ENCODE data around the gene CDH3. TPM values are rescaled to one million over a fixed set of nuclear protein-coding genes. Genes with fewer than 3 reads are reported as not detected.

CDH3 gene
- total RNA-seq, 1 experiment from 2014 or later: not detected

DNA sequence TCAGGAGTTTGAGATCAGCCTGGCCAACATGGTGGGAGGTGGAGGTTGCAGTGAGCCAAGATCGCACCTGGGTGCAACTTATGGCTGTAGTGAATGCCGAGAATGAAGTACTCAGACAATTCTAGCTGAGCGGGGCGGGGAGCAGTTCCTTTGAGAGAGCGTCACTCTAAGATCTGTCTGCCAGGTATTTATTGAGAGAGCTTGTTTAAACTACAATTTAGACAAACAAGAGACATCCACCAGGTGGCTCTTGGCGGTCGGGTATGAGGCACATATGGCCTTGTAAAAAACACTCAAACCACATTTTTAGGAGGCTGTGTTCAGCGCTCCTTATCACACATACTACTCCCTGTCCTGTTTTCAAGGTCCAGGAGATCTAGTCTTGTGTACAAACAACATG lies 51.4 kb downstream of the CDH3 start:
- POLR2A ChIA-PET (ENCODE audit: low non-redundant PET): no interaction called here

GRCh38 chr16:68698091-68698490 lies 53.0 kb downstream of the CDH3 start:
- ChIA-PET CTCF (no interaction called here), POLR2A (ENCODE audit: low non-redundant PET) (no interaction called here)
- Histone ChIP-seq H3K27ac (ENCODE audit: low read depth, low read length, poor library complexity, severe bottlenecking) (no peak overlapping the region), H3K4me3 (ENCODE audit: low read depth, low read length, poor library complexity, severe bottlenecking) (no peak overlapping the region), H3K4me1 (ENCODE audit: insufficient read depth, low read length, poor library complexity, severe bottlenecking) (no peaks in the 10 kb centered on the region), H3K9me3 (ENCODE audit: low read depth, low read length, poor library complexity, severe bottlenecking) (no peaks in the 10 kb centered on the region), H3K36me3 (ENCODE audit: insufficient read depth, low read length, poor library complexity, severe bottlenecking) (no peaks in the 10 kb centered on the region), H3K27me3 (replicated peaks; ENCODE audit: insufficient read depth, low read depth, low read length, poor library complexity) (no peaks in the 10 kb centered on the region)
- DNase-seq (ENCODE audit: low spot score): no peak
- TF ChIP-seq, protein P1, sequence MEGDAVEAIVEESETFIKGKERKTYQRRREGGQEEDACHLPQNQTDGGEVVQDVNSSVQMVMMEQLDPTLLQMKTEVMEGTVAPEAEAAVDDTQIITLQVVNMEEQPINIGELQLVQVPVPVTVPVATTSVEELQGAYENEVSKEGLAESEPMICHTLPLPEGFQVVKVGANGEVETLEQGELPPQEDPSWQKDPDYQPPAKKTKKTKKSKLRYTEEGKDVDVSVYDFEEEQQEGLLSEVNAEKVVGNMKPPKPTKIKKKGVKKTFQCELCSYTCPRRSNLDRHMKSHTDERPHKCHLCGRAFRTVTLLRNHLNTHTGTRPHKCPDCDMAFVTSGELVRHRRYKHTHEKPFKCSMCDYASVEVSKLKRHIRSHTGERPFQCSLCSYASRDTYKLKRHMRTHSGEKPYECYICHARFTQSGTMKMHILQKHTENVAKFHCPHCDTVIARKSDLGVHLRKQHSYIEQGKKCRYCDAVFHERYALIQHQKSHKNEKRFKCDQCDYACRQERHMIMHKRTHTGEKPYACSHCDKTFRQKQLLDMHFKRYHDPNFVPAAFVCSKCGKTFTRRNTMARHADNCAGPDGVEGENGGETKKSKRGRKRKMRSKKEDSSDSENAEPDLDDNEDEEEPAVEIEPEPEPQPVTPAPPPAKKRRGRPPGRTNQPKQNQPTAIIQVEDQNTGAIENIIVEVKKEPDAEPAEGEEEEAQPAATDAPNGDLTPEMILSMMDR (conservative IDR thresholded peaks at IDR 0.05; ENCODE audit: low read depth, low read length): no peak
- no peak for TF ChIP-seq EZH2 (IDR thresholded peaks at IDR 0.05; ENCODE audit: borderline replicate concordance, low read depth, low read length, poor library complexity, severe bottlenecking)
- intact Hi-C loops (cut with micrococcal nuclease; ENCODE audit: unreplicated experiment): no loop called here
- BruUV-seq (replicated peaks): no TSS peak

More for the DNA sequence above, 51.4 kb downstream of the CDH3 start:
- CTCF ChIA-PET: no interaction called here
- DNase-seq (ENCODE audit: low spot score): no peak
- intact Hi-C loops (cut with micrococcal nuclease; ENCODE audit: unreplicated experiment): no loop called here
- no peak for TF ChIP-seq EZH2 (IDR thresholded peaks at IDR 0.05; ENCODE audit: borderline replicate concordance, low read depth, low read length, poor library complexity, severe bottlenecking)
- TF ChIP-seq, protein P1 (conservative IDR thresholded peaks at IDR 0.05; ENCODE audit: low read depth, low read length): no peak
- Histone ChIP-seq H3K36me3 (ENCODE audit: insufficient read depth, low read length, poor library complexity, severe bottlenecking) (no peaks in the 10 kb centered on the region), H3K4me3 (ENCODE audit: low read depth, low read length, poor library complexity, severe bottlenecking) (no peak overlapping the region), H3K9me3 (ENCODE audit: low read depth, low read length, poor library complexity, severe bottlenecking) (no peaks in the 10 kb centered on the region), H3K27me3 (replicated peaks; ENCODE audit: insufficient read depth, low read depth, low read length, poor library complexity) (no peaks in the 10 kb centered on the region), H3K27ac (ENCODE audit: low read depth, low read length, poor library complexity, severe bottlenecking) (no peak overlapping the region), H3K4me1 (ENCODE audit: insufficient read depth, low read length, poor library complexity, severe bottlenecking) (no peaks in the 10 kb centered on the region)
- no TSS peak for BruUV-seq (replicated peaks)

- TF ChIP-seq, protein P1 (conservative IDR thresholded peaks at IDR 0.05; ENCODE audit: low read depth, low read length): no peak
- no peak for TF ChIP-seq EZH2 (IDR thresholded peaks at IDR 0.05; ENCODE audit: borderline replicate concordance, low read depth, low read length, poor library complexity, severe bottlenecking)
- Histone ChIP-seq H3K4me1 (ENCODE audit: insufficient read depth, low read length, poor library complexity, severe bottlenecking) (no peaks in the 10 kb centered on the region), H3K27me3 (replicated peaks; ENCODE audit: insufficient read depth, low read depth, low read length, poor library complexity) (no peaks in the 10 kb centered on the region), H3K27ac (ENCODE audit: low read depth, low read length, poor library complexity, severe bottlenecking) (no peak overlapping the region), H3K9me3 (ENCODE audit: low read depth, low read length, poor library complexity, severe bottlenecking) (no peaks in the 10 kb centered on the region), H3K36me3 (ENCODE audit: insufficient read depth, low read length, poor library complexity, severe bottlenecking) (no peaks in the 10 kb centered on the region), H3K4me3 (ENCODE audit: low read depth, low read length, poor library complexity, severe bottlenecking) (no peak overlapping the region)
- no peak for DNase-seq (ENCODE audit: low spot score)
- intact Hi-C loops (cut with micrococcal nuclease; ENCODE audit: unreplicated experiment): loop anchor here (5.0 kb wide), 1 partner anchor 173 kb away; no protein-coding TSS in a partner anchor
- no TSS peak for BruUV-seq (replicated peaks)
- ChIA-PET CTCF (no interaction called here), POLR2A (ENCODE audit: low non-redundant PET) (no interaction called here)
These were observed 55.0 kb downstream of the CDH3 start for GRCh38 chr16:68700120-68700519.
